Astrocyte of the cerebellum (primary cell): ENCODE measurements around the gene TNFSF10.
"Not testable (repeated sequence)": the region's sequence is repeated elsewhere in the genome, so short reads cannot be mapped to it uniquely, and the experiment has no call there.

Source experiments
- DNase-seq: peaks from one replicate; pipeline ENCODE4 v3.0.0-alpha.2; 2011; ENCODE audit warnings: low read depth
- H3K4me3 ChIP-seq: 2 replicates; pipeline ENCODE4 v1.5.1; 2011; ENCODE audit warnings: mild to moderate bottlenecking, low read depth, low read length, moderate library complexity
- in situ Hi-C: cut with HindIII; loops from 2 replicates; pipeline ENCODE4 v1.10.0; 2017; ENCODE audit warnings: low sequenced_read_pairs
- TF ChIP-seq, protein P1 (sequence below): IDR thresholded peaks from 2 replicates; pipeline ENCODE4 v1.5.1; 2012; ENCODE audit warnings: low read length, low read depth, moderate library complexity, mild to moderate bottlenecking; ENCODE audit errors: missing control alignments

Gene TNFSF10

DNA sequence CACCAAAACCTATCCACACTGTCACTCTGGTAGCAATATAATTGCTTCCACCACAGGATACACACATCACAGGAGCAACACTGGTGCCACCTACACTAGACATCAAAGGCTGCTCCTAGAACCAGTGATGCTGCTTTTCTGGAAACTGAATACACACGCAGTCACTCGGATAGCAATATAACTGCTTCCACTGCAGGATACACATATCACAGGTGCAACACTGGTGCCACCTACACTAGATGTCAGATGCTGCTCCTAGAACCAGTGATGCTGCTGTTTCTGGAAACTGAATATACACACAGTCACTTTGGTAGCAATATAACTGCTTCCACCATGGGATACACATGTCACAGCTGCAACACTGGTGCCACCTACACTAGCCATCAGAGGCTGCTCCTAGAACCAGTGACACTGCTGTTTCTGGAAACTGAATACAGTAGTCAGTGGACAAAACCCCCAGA, 6.9 kb upstream of the TNFSF10 start:
- TF ChIP-seq, protein P1, sequence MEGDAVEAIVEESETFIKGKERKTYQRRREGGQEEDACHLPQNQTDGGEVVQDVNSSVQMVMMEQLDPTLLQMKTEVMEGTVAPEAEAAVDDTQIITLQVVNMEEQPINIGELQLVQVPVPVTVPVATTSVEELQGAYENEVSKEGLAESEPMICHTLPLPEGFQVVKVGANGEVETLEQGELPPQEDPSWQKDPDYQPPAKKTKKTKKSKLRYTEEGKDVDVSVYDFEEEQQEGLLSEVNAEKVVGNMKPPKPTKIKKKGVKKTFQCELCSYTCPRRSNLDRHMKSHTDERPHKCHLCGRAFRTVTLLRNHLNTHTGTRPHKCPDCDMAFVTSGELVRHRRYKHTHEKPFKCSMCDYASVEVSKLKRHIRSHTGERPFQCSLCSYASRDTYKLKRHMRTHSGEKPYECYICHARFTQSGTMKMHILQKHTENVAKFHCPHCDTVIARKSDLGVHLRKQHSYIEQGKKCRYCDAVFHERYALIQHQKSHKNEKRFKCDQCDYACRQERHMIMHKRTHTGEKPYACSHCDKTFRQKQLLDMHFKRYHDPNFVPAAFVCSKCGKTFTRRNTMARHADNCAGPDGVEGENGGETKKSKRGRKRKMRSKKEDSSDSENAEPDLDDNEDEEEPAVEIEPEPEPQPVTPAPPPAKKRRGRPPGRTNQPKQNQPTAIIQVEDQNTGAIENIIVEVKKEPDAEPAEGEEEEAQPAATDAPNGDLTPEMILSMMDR: no peak
- no peak overlapping the region for H3K4me3 ChIP-seq
- DNase-seq: no peak
- in situ Hi-C loops: no loop called here

DNA sequence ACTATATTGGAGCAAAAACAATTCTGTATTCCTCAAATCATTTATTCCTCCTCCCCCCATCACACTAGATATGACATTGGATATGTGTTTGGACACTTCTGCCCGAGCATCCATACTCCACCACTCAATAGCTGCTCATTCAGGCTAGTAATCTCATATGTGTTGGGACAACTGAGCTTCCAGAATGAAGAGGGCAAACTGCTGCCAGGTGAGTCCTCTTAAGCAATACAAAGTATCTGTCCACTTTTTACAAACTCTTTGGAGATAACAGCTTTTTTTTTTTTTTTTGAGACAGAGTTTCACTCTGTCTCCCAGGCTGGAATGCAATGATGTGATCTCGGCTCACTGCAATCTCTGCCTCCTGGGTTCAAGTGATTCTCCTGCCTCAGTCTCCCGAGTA, 5.4 kb upstream of the TNFSF10 start:
- TF ChIP-seq, protein P1: no peak
- DNase-seq: no peak
- in situ Hi-C loops: no loop called here
- H3K4me3 ChIP-seq: no peak overlapping the region

DNA sequence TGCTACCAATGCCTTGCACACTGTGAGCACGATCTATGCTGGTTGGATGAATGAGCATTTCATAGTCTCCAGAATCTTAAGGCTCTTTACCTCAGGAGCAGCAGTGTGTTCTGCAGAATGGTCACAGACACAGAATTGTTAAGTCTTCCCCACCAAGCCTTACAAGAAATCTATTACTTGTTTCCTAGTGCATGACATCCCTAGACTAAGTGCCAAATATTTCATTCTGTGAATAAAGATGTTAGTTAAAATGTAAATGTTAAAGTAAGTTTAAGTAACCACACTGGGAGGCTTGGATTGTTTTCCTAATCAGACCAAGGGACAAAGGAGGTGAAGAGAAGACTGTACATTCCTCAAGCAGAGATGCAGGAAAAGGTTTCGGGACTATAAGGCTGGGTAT, 4.1 kb upstream of the TNFSF10 start:
- in situ Hi-C loops: no loop called here
- TF ChIP-seq, protein P1: no peak
- DNase-seq: no peak
- no peak overlapping the region for H3K4me3 ChIP-seq

DNA sequence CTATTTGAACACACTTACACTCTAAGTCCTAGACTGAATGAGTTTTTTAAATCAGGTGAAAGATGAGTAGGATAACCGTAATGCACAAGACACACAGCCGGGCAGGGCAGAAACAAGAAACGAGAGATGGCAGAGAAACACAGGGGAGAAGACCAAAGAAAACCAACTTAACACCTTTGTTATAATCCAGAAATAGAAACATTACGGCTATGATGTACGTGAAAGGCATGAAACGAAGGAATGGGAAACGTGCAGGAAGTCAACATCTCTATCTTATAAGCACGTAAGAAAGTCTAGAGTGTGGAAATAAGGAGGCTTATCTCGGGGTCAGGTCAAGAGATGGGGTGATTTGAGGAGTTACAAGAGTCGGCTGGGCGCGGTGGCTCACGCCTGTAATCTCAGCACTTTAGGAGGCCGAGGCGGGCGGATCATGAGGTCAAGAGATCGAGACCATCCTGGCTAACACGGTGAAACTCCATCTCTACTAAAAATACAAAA, 1.9 kb upstream of the TNFSF10 start:
- DNase-seq: no peak
- in situ Hi-C loops: no loop called here
- H3K4me3 ChIP-seq: no peak overlapping the region
- TF ChIP-seq, protein P1: no peak

DNA sequence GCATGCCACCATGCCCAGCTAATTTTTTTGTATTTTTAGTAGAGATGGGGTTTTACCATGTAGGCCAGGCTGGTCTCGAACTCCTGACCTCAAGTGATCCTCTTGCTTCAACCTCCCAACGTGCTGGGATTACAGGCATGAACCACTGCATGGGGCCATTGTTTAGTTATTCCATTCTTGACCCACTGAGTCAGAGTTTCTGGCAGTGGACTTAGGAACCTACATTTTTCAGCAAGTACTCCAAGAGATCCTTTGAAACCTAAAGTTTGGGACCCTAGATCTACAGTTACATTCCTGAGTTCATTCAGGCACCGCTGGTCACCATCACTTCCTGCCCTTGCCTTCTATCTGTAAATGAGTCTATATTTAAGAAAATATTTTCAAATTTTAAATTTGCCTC, 1.4 kb upstream of the TNFSF10 start:
- TF ChIP-seq, protein P1: no peak
- no peak overlapping the region for H3K4me3 ChIP-seq
- no peak for DNase-seq
- in situ Hi-C loops: no loop called here

DNA sequence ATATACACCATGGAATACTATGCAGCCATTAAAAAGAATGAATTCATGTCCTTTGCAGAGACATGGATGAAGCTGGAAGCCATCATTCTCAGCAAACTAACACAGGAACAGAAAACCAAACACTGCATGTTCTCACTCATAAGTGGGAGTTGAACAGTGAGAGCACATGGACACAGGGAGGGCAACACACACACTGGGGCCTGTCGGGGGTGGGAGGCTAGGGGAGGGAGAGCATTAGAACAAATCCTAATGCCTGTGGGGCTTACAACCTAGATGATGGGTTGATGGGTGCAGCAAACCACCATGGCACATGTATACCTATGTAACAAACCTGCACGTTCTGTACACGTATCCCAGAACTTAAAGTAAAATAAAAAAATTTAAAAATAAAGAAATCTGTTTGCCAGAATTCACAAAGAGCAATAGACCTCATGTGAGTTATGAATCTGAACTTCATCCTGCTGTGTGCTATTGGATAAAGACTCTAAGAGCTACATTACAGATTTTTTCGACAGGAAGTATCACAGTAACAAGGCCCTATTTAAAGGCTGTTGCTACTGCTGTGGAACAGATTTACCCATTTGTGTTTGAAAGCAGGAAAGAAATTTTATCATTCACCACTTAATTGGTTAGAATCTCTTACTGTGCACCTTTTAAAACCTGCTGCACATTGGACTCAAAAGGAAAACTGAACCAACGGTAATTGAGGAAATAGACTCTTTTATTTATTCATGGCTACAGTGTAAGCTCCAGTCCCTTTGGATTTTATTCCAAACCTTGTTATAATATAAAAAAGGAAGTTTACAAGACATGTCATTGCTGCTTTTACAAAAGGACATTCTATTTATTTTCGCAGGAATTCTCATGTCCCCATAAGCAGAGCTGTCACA, 1.1 kb downstream of the TNFSF10 start:
- in situ Hi-C loops, DNase-seq: not testable (repeated sequence)
- H3K4me3 ChIP-seq: peak overlapping the region; percentile 45

DNA sequence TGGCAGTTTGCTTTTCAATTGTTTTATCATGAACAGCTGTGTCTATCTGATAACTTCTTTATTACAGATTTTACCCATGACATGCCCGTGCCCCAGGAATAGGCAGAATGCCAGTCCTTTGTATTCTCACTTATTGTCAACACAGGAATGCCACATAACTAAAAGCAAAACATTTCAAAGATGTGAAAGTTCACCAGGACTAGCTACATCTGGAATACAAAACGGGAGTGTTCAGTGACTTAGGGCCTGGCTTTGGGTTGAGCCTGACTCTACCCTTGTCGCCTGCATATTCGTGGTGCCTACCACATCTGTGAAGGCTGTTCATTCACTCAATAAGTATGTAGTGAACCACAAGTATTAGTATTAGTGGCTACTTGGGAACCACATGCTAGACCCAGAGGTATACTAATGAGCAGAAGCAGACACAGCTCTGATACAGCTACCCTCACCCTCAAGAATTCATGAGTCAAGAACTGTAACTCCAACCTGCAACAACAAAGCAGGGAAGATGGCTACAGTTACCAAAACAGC, 2.9 kb downstream of the TNFSF10 start:
- TF ChIP-seq, protein P1: no peak
- in situ Hi-C loops: no loop called here
- peak overlapping the region; percentile 9 for H3K4me3 ChIP-seq
- DNase-seq: peak; percentile 53
